Heart right ventricle (tissue), 16 donors: ENCODE measurements around the gene TMEM236. TPM values are rescaled to one million over a fixed set of nuclear protein-coding genes. Genes with fewer than 3 reads are reported as not detected.

Source experiments
- ATAC-seq, 8 donors: fragments of 200-7000 bp; cut with Tn5 transposase; one replicate each; pipeline ENCODE4 v1.9.1; 2020; ENCODE audit warnings: mild to moderate bottlenecking in 8 of 8, moderate library complexity in 8 of 8, moderate number of reproducible peaks in 1 of 8
- DNase-seq, 2 donors: peaks; one replicate each; pipeline ENCODE4 v3.0.0-alpha.2; 2020
- H3K27ac ChIP-seq, 10 donors: fragments of 200-600 bp; sonication (generic) in 2 of 10; one replicate each; pipeline versions ENCODE4 v1.5.0 to v1.8.0; 2020 to 2022; ENCODE audit warnings: mild to moderate bottlenecking in 3 of 10
- H3K27me3 ChIP-seq, 7 donors: fragments of 200-600 bp; one replicate each; pipeline ENCODE4 v1.8.0; 2021 to 2022; ENCODE audit warnings: mild to moderate bottlenecking in 2 of 7
- H3K36me3 ChIP-seq, 9 donors: fragments of 200-600 bp; sonication (generic) in 1 of 9; one replicate each; pipeline versions ENCODE4 v1.5.0 to v1.8.0; 2020 to 2022; ENCODE audit warnings: mild to moderate bottlenecking in 2 of 9
- H3K4me1 ChIP-seq, 9 donors: fragments of 200-600 bp; sonication (generic) in 1 of 9; one replicate each; pipeline versions ENCODE4 v1.5.0 to v1.8.0; 2020 to 2022; ENCODE audit warnings: mild to moderate bottlenecking in 4 of 9
- H3K4me3 ChIP-seq, 10 donors: fragments of 200-600 bp; sonication (generic) in 2 of 10; one replicate each; pipeline versions ENCODE4 v1.5.0 to v1.8.0; 2020 to 2022; ENCODE audit warnings: mild to moderate bottlenecking in 7 of 10, moderate library complexity in 2 of 10
- H3K9me3 ChIP-seq, 11 donors: fragments of 200-600 bp in 10 of 11; sonication (generic) in 2 of 11; one replicate each; pipeline versions ENCODE4 v1.5.0 to v1.8.0; 2013 to 2022; ENCODE audit warnings: mild to moderate bottlenecking in 2 of 11, control low read depth in 1 of 11, moderate library complexity in 1 of 11
- WGBS, 2 donors: extraction: QIAGEN DNeasy Blood & Tissue Kit; methylation state at CpG; one replicate each; pipeline ENCODE4 v1.1.7; 2013; ENCODE audit warnings: inconsistent platforms in 1 of 2; 5-methylcytosine and 5-hydroxymethylcytosine counted together
- intact Hi-C, 10 donors: fragments of 100-400 bp; cut with DNase I; formaldehyde crosslinking; loops; one replicate each; pipeline versions ENCODE4 v1.11.1 to v1.14.2; 2022
- polyA plus RNA-seq, 2 donors: library from polyadenylated mRNA; stranded (reverse); fragments of 200-250 nt; gene quantifications; one replicate each; pipeline ENCODE4 v1.2.3, GENCODE V29; 2013
- total RNA-seq, 10 donors: library from RNA; stranded (reverse); fragmentation: NEBNext Ultra II Directional in 3 of 10; extraction: Animal tissue kit (Norgen Biotek cat#: 25700) in 3 of 10; gene quantifications; one replicate each; pipeline versions ENCODE4 v1.2.1 to v1.2.4, GENCODE V29; 2021 to 2023
- TF ChIP-seq, protein P1 (sequence below), 9 donors: fragments of 200-600 bp; sonication (generic) in 2 of 9; IDR thresholded peaks; one replicate each; pipeline versions ENCODE4 v1.5.0 to v1.8.0; 2021 to 2022; ENCODE audit warnings: antibody characterized with exemption in 9 of 9, mild to moderate bottlenecking in 5 of 9, moderate library complexity in 1 of 9
- donor health status: Arrhythmogenic right ventricular cardiomyopathy.
- donor health status: ischemic (EF 13 %, LVEDD 7.1; RV severe dilation, severe dysfunction).
- donor health status: healthy with polysubstance abuse.
- donor health status: DM: no; HTN: yes; CAD: no.
- donor health status: DM: no; HTN: no; CAD: no.
- donor health status: ischemic (EF 25% LVEDD 6.9; RV normal size, moderate dysfunction).
- donor health status: ischemic (EF 25% LVEDD 5.7; RV mildly dilated, moderate dysfunction).
- donor health status: healthy.
- donor health status: DM: yes; HTN: yes; CAD: no.
- donor health status: Ischemic cardiomyopathy.
- donor health status: ischemic (EF 35%, LVEDD 5.7; RV mildly dilated, moderate dysfunction).
- donor health status: nonischemic (EF 11% LVEDD 7.7; RV severe dilation, severe dysfunction).
- donor health status: DM: yes; HTN: yes; CAD: no.
- donor health status: PGD.
- donor health status: ischemic (EF 29% LVEDD 5.4; RV normal size, mild dysfunction).
- donor health status: nonischemic (EF 23%, LVEDD 6.1; RV moderate dilation, normal function).

The TMEM236 gene
- total and polyA plus RNA-seq, 12 donors = 0.08 to 2.5 (median 0.34) TPM; not detected in 1

DNA sequence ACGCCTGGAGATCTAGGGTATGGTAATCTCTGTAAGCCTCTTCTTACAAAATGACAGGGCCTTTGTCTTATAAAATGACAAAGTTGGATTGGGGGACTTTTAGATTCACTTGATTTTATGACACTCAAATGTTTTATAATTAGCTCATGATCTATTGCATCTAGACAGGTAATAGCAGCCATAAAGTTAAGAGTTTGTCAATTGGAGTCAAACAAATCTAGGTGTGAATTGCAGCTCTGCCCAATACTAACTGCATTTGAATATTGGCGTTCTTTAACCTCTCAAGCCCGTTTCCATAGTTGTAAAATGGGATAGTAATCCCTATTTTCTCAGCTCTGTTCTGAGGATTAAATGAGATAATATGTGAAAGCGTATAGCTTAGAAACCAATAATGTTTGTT lies 43.1 kb downstream of the TMEM236 start:
- Histone ChIP-seq H3K36me3 (no peaks in the 10 kb centered on the region), H3K27ac (no peak overlapping the region), H3K9me3 (no peaks in the 10 kb centered on the region), H3K4me3 (no peak overlapping the region), H3K4me1 (peaks cover 0 to 7% (median 0%) of the 10 kb centered on the region in 9 donors), H3K27me3 (no peaks in the 10 kb centered on the region)
- ATAC-seq = no peak
- DNase-seq = no peak
- intact Hi-C loops = no loop called here
- TF ChIP-seq, protein P1, sequence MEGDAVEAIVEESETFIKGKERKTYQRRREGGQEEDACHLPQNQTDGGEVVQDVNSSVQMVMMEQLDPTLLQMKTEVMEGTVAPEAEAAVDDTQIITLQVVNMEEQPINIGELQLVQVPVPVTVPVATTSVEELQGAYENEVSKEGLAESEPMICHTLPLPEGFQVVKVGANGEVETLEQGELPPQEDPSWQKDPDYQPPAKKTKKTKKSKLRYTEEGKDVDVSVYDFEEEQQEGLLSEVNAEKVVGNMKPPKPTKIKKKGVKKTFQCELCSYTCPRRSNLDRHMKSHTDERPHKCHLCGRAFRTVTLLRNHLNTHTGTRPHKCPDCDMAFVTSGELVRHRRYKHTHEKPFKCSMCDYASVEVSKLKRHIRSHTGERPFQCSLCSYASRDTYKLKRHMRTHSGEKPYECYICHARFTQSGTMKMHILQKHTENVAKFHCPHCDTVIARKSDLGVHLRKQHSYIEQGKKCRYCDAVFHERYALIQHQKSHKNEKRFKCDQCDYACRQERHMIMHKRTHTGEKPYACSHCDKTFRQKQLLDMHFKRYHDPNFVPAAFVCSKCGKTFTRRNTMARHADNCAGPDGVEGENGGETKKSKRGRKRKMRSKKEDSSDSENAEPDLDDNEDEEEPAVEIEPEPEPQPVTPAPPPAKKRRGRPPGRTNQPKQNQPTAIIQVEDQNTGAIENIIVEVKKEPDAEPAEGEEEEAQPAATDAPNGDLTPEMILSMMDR (IDR thresholded peaks at IDR 0.05) = no peak
- WGBS, 2 donors = 94 to 95% methylated on average over 4 of the region's 4 CpGs

DNA sequence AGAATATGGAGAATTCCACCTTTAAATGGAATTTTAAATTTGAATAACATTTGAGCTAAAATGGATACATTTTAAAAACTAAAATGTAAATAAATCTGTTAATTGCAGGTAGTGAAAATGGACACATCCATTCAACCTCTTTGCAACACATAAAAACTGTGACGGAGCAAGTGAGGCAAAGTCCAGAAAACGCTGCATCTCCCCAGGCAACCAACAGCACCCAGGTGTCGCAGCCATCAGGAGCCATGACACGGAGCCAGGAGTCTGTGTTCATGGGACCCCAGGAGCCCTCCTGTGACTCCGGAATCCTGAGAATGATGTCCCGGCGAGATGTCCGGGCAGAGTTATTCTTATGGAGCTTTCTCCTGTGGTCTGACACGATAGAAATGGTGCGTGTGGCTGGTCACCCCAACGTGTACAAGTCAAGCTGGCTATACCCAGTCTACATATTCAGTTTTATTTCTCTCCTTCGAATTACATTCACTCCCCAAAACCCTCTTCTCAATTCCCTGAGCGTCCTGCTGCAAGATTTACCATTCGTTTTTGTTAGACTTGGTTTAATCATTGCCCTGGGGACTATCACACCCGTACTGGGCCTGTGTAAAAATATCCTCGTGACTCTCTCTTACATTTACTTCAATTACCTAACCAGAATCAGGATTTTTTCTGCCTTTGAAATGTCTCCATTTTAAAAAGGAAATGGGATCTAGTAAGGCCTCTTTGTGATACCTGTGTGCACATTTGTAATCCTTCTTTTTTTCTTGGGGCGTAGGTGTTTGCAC lies 44.0 kb downstream of the TMEM236 start:
- Histone ChIP-seq H3K4me3 (no peak overlapping the region), H3K9me3 (no peaks in the 10 kb centered on the region), H3K27me3 (no peaks in the 10 kb centered on the region), H3K27ac (no peak overlapping the region), H3K36me3 (no peaks in the 10 kb centered on the region), H3K4me1 (peaks cover 0 to 7% (median 0%) of the 10 kb centered on the region in 9 donors)
- ATAC-seq (no peak), DNase-seq (no peak)
- intact Hi-C loops = no loop called here
- TF ChIP-seq, protein P1 (IDR thresholded peaks at IDR 0.05) = no peak
- WGBS, 2 donors = 86 to 90% methylated on average over 17 of the region's 17 CpGs

DNA sequence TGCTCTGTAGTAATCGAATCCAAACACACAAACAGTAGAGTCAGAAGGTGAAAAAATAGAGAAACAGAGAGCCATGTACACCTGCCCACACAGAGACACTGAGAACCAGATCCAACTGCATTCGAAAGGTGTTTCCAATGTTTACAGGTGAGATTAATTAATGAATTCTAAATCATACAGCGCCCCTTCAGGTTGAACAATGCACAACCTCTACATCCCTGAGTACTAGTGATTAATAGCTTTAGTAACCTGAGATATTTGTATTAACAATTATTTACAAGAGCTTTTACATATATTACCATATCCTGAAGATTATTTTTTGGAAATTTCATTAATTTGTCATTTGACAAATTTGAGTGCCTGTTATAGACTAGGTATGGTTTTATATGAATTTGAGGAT lies 49.5 kb downstream of the TMEM236 start:
- H3K36me3 ChIP-seq = no peaks in the 10 kb centered on the region
- no peak for ATAC-seq
- no peaks in the 10 kb centered on the region for H3K27me3 ChIP-seq
- intact Hi-C loops = no loop called here
- peaks cover 0 to 11% (median 0%) of the 10 kb centered on the region in 11 donors for H3K9me3 ChIP-seq
- TF ChIP-seq, protein P1 (IDR thresholded peaks at IDR 0.05) = peak in 1 of 9 donors; percentile 5
- H3K27ac ChIP-seq = no peak overlapping the region
- H3K4me3 ChIP-seq = no peak overlapping the region
- H3K4me1 ChIP-seq = peaks cover 0 to 11% (median 0%) of the 10 kb centered on the region in 9 donors
- WGBS, 2 donors = 87 to 94% methylated on average over 3 of the region's 3 CpGs
- DNase-seq = no peak

DNA sequence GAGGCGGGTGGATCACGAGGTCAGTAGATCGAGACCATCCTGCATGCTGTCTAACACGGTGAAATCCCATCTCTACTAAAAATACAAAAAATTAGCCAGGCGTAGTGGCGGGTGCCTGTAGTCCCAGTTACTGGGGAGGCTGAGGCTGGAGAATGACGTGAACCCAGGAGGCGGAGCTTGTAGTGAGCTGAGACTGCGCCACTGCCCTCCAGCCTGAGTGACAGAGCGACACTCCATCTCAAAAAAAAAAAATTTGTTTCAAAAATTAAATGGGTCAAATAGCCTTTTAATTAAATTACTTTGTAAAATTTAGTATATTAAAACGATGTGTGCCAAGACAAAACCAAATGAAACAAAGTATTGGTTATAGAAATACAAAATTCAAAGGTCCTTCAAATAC lies 50.3 kb downstream of the TMEM236 start:
- Histone ChIP-seq H3K36me3 (no peaks in the 10 kb centered on the region), H3K4me3 (no peak overlapping the region), H3K4me1 (peaks cover 0 to 12% (median 0%) of the 10 kb centered on the region in 9 donors), H3K9me3 (peaks cover 0 to 11% (median 0%) of the 10 kb centered on the region in 11 donors), H3K27ac (no peak overlapping the region), H3K27me3 (no peaks in the 10 kb centered on the region)
- 95% methylated on average over 11 of the region's 11 CpGs for WGBS, 2 donors
- DNase-seq (no peak), ATAC-seq (no peak)
- TF ChIP-seq, protein P1 (IDR thresholded peaks at IDR 0.05) = no peak
- intact Hi-C loops = no loop called here
